ENCODE data around the gene LSMEM2.
"Not testable (repeated sequence)": the region's sequence is repeated elsewhere in the genome, so short reads cannot be mapped to it uniquely, and the experiment has no call there.

Gene LSMEM2

DNA sequence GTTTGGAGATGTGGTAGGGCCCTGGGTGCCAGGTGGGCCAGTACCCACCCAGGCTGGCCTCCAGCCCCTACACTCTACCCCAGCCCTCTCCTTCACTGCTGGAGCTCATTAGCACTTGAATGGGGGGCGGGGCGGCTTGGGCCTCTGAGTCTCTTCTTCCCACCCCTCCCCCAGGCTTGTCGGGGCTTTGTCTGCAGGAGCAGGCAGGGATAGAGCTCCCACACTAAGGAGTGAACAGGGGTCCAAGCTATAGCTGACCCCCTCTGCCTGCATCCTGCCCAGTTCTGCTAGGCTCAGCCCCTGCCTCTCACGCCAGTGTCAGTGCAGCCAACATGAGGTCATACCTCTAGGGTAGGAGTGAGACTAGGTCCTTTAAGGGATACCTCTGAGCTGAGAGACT, 37.7 kb upstream of the LSMEM2 start:
- intact Hi-C loops (cut with micrococcal nuclease), result no loop called here
- Mint-ChIP-seq H3K36me3 (ENCODE audit: low read depth) (peaks cover 92% of the 10 kb centered on the region), H3K4me3 (peak overlapping the region; percentile 69), H3K27me3 (no peaks in the 10 kb centered on the region), H3K27ac (peak overlapping the region; percentile 97), H3K4me1 (ENCODE audit: low read depth) (peaks cover 76% of the 10 kb centered on the region), H3K9me3 (no peaks in the 10 kb centered on the region)

DNA sequence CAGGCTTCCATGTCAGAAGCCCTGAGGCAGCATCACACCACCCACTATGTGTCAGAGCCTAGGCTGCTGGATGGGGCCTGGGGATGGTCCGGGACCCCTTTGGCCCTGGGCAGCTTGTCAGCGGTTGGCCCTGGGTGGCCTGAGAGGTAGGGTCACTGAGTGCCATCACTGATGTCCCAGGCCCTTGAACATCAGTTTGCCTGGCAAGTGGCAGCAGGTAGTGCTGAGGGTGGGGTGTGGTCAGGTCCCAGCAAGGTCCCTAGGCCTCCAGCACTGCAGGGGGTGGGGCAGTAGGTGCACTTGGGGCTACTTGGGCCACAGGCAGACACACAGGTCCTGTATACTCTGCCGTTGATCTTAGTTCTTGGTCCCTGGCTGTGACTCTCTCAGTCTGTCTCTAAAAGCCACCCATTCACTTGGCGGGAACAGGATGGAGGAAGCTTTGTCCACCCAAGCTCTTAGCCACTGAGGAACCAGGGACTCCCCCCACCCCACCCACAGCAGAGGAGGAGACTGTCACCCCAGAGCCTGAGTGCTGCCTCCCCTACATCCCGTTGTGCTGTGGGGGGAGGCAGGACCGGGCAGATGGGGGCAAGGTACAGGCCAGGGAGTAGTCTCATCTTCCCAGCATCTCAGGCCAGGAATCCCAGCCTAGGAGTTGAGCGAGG, 37.0 kb upstream of the LSMEM2 start:
- Mint-ChIP-seq H3K4me3 (peak overlapping the region; percentile 69), H3K27ac (peak overlapping the region; percentile 97)

DNA sequence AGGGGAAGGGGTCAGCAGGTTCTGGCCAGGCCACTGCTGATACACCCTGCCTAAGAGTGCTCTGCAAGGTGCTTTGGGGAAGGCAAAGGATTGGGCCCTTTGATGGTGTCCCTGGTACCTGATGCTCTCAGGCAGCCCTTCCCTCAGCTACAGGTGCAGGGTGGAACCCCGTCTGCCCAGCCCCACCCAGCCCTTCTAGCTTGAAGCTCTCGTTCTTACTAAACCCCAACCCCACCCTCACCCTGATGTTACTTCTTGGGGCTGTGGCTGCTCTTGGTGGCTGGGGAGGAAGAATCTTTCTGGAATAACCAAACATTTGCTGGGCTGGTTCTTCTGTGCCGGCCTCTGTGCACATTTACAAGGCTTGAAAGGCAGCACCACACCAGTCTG, 36.5 kb upstream of the LSMEM2 start:
- H3K4me1 Mint-ChIP-seq (ENCODE audit: low read depth), result peaks cover 88% of the 10 kb centered on the region
- H3K4me3 Mint-ChIP-seq, result peak overlapping the region; percentile 80
- intact Hi-C loops (cut with micrococcal nuclease), result no loop called here
- no peaks in the 10 kb centered on the region for H3K9me3 Mint-ChIP-seq
- H3K27ac Mint-ChIP-seq, result peak overlapping the region; percentile 97
- no peaks in the 10 kb centered on the region for H3K27me3 Mint-ChIP-seq
- H3K36me3 Mint-ChIP-seq (ENCODE audit: low read depth), result peaks cover 92% of the 10 kb centered on the region

More for the DNA sequence above, 37.0 kb upstream of the LSMEM2 start:
- intact Hi-C loops (cut with micrococcal nuclease), result no loop called here
- Mint-ChIP-seq H3K27me3 (no peaks in the 10 kb centered on the region), H3K36me3 (ENCODE audit: low read depth) (peaks cover 92% of the 10 kb centered on the region), H3K9me3 (no peaks in the 10 kb centered on the region), H3K4me1 (ENCODE audit: low read depth) (peaks cover 82% of the 10 kb centered on the region)

DNA sequence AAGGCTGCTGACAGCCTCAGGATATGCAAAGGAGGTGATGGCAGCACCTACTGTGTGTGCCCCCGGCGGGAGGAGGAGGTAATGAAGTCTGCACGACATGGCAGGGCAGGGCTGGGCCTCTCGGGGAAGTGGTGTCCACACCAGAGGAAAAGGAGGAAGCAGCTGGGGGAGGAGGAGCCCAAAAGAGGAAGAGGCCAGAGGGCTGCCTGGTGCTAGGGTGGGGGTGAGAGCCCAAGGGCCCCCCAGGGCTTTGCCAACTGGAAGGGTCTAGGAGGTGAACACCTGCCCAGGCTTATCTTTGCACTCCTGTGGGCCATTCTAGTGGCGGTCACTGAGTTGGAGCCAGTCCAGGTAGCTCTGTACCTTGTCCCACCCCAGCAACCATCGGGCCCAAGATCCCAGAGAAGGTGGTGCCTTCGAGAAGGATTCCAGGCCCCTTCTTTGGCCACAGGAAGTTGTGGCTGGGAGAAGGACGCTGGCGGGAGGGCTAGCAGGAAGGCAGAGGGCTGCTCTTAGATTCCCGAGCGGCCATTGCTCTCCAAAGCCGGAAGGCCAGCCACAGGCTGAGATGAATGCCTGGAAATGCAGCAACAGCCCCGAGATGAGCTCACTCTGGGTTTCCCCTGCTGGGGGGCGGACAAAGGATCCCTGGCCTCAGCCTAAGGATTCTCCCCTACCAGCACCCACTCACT, 35.9 kb upstream of the LSMEM2 start:
- Mint-ChIP-seq H3K4me1 (ENCODE audit: low read depth) (peaks cover 94% of the 10 kb centered on the region), H3K9me3 (no peaks in the 10 kb centered on the region), H3K4me3 (peak overlapping the region; percentile 80), H3K27me3 (no peaks in the 10 kb centered on the region), H3K36me3 (ENCODE audit: low read depth) (peaks cover 92% of the 10 kb centered on the region), H3K27ac (peak overlapping the region; percentile 97)
- intact Hi-C loops (cut with micrococcal nuclease), result no loop called here

DNA sequence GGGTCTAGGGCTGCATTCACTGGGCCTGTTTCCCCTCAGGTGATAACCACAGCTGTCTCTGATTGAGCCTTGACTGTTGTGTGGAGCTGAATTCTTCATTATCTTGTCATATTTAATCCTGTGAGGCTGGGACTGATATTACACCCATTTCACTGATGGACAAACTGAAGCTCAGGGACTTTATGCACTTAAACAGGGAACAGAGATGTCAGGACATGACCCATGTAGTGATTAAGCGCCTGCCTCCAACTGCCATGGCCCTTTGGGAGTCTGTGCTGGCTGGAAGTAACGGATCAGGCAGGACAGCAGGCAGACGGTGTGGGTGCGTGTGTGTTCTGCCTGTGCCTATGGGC, 35.4 kb upstream of the LSMEM2 start:
- peak overlapping the region; percentile 97 for H3K27ac Mint-ChIP-seq
- peaks cover 92% of the 10 kb centered on the region for H3K36me3 Mint-ChIP-seq (ENCODE audit: low read depth)
- H3K27me3 Mint-ChIP-seq, result no peaks in the 10 kb centered on the region
- H3K4me1 Mint-ChIP-seq (ENCODE audit: low read depth), result peaks cover 97% of the 10 kb centered on the region
- intact Hi-C loops (cut with micrococcal nuclease), result no loop called here
- H3K9me3 Mint-ChIP-seq, result no peaks in the 10 kb centered on the region
- H3K4me3 Mint-ChIP-seq, result peak overlapping the region; percentile 80

DNA sequence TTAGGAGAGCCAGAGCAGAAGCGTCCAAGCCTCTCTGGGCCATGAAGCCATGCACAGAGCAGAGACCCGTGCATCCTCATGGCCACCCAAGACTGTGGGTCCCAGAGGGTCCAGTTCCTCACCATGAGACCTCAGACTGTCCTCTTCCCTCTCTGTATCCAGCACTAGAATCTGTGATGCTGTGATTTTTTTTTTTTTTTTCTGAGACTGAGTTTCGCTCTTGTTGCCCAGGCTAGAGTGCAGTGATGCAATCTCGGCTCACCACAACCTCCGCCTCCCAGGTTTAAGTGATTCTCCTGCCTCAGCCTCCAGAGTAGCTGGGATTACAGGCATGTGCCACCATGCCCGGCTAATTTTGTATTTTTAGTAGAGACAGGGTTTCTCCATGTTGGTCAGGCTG, 34.1 kb upstream of the LSMEM2 start:
- H3K9me3 Mint-ChIP-seq; intact Hi-C loops (cut with micrococcal nuclease); H3K27me3 Mint-ChIP-seq: not testable (repeated sequence)
- Mint-ChIP-seq H3K4me1 (ENCODE audit: low read depth) (peaks cover 97% of the 10 kb centered on the region), H3K27ac (peak overlapping the region; percentile 97), H3K36me3 (ENCODE audit: low read depth) (peaks cover 92% of the 10 kb centered on the region), H3K4me3 (peak overlapping the region; percentile 80)

DNA sequence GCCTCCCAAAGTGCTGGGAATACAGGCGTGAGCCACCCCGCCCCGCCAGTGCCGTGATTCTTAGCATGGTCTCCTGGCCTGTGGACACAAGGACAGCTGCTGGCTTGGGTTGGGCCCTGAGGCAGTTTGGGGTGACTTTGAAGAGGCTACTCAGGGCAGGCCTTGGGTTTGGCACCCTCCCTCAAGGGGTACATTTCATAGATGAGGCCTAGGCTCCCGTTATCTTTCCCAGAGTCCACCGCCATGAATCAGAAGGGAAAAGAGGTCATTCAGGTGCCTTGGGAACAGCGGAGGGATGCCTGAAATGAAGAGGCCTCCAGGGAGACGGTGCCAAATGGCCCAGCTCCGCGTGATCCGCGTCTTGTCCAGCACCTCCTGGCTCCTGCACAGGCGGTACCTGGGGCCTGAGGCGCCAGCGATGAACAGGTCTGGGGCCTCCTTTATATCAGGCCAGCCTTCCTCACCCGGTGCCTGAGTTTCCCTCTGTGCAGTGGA, 33.6 kb upstream of the LSMEM2 start:
- Mint-ChIP-seq H3K27me3 (no peaks in the 10 kb centered on the region), H3K27ac (peak overlapping the region; percentile 97), H3K9me3 (no peaks in the 10 kb centered on the region), H3K36me3 (ENCODE audit: low read depth) (peaks cover 92% of the 10 kb centered on the region), H3K4me1 (ENCODE audit: low read depth) (peaks cover 97% of the 10 kb centered on the region), H3K4me3 (peak overlapping the region; percentile 80)
- intact Hi-C loops (cut with micrococcal nuclease), result no loop called here

DNA sequence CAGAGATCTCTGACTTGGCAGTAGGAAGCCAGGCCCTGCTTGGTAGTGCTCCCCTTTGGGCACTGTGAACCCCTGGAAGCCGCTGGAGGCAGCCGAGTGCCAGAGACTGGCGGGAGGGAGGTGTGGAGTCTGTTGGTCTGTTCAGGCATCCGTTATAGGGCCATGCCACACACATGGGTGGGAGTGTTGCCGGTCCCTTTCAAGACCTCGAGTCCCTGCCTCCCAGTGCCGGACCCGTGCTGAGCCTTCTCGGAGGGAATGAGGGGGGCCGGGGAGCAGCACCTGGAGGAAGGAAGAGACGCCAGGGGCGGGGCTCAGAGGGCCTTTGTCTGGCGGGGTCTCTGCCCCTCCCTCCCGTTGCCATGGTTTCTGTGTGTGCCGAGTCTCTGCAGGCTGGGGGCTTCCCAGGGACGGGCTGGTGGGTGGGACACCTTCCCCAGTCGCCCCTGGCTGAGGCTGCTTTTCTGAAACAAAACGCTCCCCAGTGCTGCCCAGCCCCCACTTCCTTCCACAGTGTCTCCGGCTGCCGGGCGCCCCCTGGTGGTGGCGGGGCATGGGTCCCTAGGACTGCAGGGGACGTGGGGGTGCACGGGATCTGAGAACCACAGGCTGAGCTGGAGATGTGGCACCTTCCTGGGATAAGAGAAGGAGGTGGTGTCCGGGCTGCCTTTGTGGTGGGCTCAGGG, 32.9 kb upstream of the LSMEM2 start:
- H3K27ac Mint-ChIP-seq, result peak overlapping the region; percentile 97
- peaks cover 97% of the 10 kb centered on the region for H3K4me1 Mint-ChIP-seq (ENCODE audit: low read depth)
- intact Hi-C loops (cut with micrococcal nuclease), result loop anchor here (1.0 kb wide), 2 partner anchors 8 to 19 kb away; no protein-coding TSS in a partner anchor

DNA sequence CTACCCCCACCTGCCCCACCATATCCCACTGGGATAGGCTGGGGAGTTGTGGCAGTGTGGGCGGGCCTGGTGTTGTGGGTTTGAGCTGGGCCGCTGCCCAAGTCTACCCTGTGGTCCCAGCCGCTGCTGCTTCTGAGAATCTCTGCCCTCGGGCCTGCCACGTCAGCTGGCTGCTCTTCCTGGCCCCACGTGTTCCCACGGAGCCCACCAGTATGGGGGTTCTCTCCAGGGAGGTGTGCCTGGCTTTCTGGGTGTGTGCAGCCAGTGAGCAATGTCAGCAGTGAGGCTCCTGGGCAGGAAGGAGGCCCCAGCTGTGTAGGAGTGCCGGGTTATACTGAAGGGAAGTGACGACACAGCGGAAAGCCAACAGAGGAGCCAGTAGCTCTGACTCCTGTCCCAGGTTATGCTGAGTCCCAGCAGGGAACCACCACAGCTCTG, 32.4 kb upstream of the LSMEM2 start:
- Mint-ChIP-seq H3K9me3 (no peaks in the 10 kb centered on the region), H3K27ac (peak overlapping the region; percentile 97), H3K4me3 (peak overlapping the region; percentile 80), H3K36me3 (ENCODE audit: low read depth) (peaks cover 92% of the 10 kb centered on the region), H3K4me1 (ENCODE audit: low read depth) (peaks cover 97% of the 10 kb centered on the region), H3K27me3 (no peaks in the 10 kb centered on the region)
- intact Hi-C loops (cut with micrococcal nuclease), result loop anchor here (1.0 kb wide), 2 partner anchors 8 to 19 kb away; no protein-coding TSS in a partner anchor

More for the DNA sequence above, 32.9 kb upstream of the LSMEM2 start:
- no peaks in the 10 kb centered on the region for H3K27me3 Mint-ChIP-seq
- peak overlapping the region; percentile 80 for H3K4me3 Mint-ChIP-seq
- H3K36me3 Mint-ChIP-seq (ENCODE audit: low read depth), result peaks cover 92% of the 10 kb centered on the region
- no peaks in the 10 kb centered on the region for H3K9me3 Mint-ChIP-seq

DNA sequence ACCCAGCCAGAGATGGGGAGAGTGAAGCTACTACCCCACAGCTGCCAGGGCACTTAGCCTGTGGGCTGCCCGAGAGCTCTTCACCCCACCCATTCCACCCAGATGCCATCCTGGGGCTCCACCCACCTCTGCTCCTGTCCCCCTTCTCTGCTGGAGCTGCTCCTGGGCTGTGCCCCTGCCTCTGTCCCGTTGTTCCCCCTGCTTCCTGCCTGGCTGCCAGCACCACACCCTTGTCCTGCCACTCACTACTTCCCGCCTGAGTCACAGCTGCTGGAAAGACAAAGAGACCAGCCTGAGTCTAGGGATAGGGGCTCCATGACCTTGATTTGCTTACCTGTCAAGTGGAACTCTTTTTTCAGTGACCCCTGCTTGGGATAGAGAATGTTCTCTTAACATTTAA, 30.5 kb upstream of the LSMEM2 start:
- no peaks in the 10 kb centered on the region for H3K27me3 Mint-ChIP-seq
- no peaks in the 10 kb centered on the region for H3K9me3 Mint-ChIP-seq
- peak overlapping the region; percentile 97 for H3K27ac Mint-ChIP-seq
- H3K36me3 Mint-ChIP-seq (ENCODE audit: low read depth), result peaks cover 100% of the 10 kb centered on the region
- peaks cover 92% of the 10 kb centered on the region for H3K4me1 Mint-ChIP-seq (ENCODE audit: low read depth)
- intact Hi-C loops (cut with micrococcal nuclease), result no loop called here
- H3K4me3 Mint-ChIP-seq, result peak overlapping the region; percentile 52

DNA sequence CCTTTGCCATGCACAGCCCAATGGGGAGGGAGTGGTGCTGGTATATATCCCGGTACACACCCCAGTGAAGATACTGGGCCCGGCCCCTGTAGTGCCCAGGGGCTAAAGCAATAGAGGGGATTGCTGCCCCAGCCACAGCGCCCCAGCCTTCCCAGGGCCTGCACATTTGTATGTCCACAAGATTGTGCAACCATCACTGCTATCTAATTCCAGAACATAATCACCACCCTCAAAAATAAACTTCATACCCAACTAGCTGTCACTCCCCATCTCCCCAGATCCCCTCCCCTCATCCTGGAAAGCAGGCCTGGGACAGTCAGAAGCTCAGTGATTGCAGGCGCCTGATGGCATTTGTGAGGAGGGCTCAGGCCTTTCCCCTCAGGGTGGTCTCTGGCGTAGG, 29.4 kb upstream of the LSMEM2 start:
- Mint-ChIP-seq H3K4me1 (ENCODE audit: low read depth) (peaks cover 92% of the 10 kb centered on the region), H3K9me3 (no peaks in the 10 kb centered on the region)

DNA sequence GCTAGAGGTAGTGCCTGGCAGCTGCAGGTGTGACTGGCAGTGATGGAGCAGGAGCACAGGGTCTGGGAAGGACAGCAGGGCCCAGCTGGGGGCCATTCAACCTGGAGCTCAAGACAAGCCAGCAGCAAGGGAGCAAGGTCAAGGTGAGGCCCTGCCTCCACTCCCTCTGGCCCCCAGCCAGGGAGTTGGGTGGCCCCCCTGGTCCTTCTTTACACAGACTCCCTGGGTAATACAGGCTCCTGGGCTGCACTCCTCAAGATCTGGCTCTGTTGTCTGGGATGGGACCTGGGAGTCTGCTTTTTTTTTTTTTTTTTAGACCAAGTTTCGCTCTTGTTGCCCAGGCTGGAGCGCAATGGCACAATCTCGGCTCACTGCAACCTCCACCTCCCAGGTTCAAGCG, 28.4 kb upstream of the LSMEM2 start:
- intact Hi-C loops (cut with micrococcal nuclease), result no loop called here

More for the DNA sequence above, 29.4 kb upstream of the LSMEM2 start:
- Mint-ChIP-seq H3K27me3 (no peaks in the 10 kb centered on the region), H3K4me3 (no peak overlapping the region), H3K27ac (peak overlapping the region; percentile 97), H3K36me3 (ENCODE audit: low read depth) (peaks cover 100% of the 10 kb centered on the region)
- intact Hi-C loops (cut with micrococcal nuclease), result no loop called here

DNA sequence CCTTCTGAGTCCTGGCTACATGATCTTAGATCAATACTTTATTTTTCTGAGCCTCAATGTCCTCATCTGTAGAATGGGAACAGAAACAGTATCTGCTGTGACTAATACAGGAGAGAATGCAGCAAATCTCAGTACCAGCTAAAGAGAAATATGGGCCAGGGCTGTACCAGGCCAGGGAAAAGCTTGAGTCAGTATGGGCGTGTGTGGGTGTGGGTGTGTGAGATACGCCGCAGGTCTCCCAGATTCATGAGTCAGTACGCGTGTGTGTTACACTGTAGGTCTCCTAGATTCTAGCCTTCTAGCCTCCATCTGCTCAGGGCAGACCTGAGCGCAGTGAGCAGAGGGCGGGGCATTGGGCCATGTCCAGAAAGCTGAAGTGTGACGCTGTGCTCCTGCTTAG, 27.7 kb upstream of the LSMEM2 start:
- Mint-ChIP-seq H3K36me3 (ENCODE audit: low read depth) (peaks cover 100% of the 10 kb centered on the region), H3K27ac (peak overlapping the region; percentile 68), H3K4me3 (no peak overlapping the region), H3K4me1 (ENCODE audit: low read depth) (peaks cover 86% of the 10 kb centered on the region), H3K9me3 (no peaks in the 10 kb centered on the region), H3K27me3 (no peaks in the 10 kb centered on the region)
- intact Hi-C loops (cut with micrococcal nuclease), result no loop called here

More for the DNA sequence above, 28.4 kb upstream of the LSMEM2 start:
- Mint-ChIP-seq H3K4me1 (ENCODE audit: low read depth) (peaks cover 92% of the 10 kb centered on the region), H3K4me3 (no peak overlapping the region), H3K27me3 (no peaks in the 10 kb centered on the region), H3K9me3 (no peaks in the 10 kb centered on the region), H3K27ac (peak overlapping the region; percentile 68), H3K36me3 (ENCODE audit: low read depth) (peaks cover 100% of the 10 kb centered on the region)
